Erythroblast (primary cell): ENCODE results near the gene STEAP3.

Experiments used
- GATA1 ChIP-seq: IDR thresholded peaks from 2 replicates; pipeline ENCODE4 v1.6.1; 2011; ENCODE audit warnings: low read depth, mild to moderate bottlenecking, control low read depth, low read length, moderate library complexity
- POLR2A ChIP-seq: IDR thresholded peaks from 2 replicates; pipeline ENCODE4 v1.6.1; 2011; ENCODE audit warnings: mild to moderate bottlenecking, low read length

DNA sequence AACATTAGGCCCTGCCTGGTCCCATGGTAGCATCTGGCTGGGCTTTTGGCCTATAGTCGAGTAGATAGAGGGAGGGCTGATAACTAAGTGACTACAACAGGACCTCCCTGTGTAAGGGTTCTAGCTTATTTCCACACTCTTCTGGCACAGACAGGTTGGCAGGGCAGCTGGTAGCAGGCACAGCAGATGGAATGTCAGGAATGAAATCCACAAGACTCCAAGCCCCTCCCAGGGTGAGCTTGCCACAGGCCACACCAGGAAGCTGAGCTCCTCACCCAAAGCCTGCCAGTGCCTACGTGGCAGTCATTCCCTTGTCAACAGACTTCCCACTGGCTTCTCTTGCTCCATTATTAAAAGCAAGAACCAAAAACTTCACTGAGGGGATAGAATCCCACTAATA is 44.4 kb upstream of the STEAP3 start:
- no peak for TF ChIP-seq POLR2A
- TF ChIP-seq GATA1 = no peak
